WERI-Rb-1 (cell line): ENCODE measurements around the gene UBE2R2.

Experiments used
- DNase-seq: peaks from one replicate; pipeline ENCODE4 v3.0.0-alpha.2; 2020
- H3K27ac ChIP-seq: fragments of 250-450 bp; sonication (Bioruptor Pico); 2 replicates; pipeline ENCODE4 v1.5.1; 2020; ENCODE audit warnings: mild to moderate bottlenecking, moderate library complexity
- H3K27me3 ChIP-seq: fragments of 250-450 bp; sonication (Bioruptor Pico); 2 replicates; pipeline ENCODE4 v1.5.1; 2021; ENCODE audit warnings: mild to moderate bottlenecking, low read depth, moderate library complexity; ENCODE audit not compliant: insufficient read depth, severe bottlenecking
- H3K36me3 ChIP-seq: fragments of 250-450 bp; sonication (Bioruptor Pico); 2 replicates; pipeline ENCODE4 v1.5.1; 2020; ENCODE audit warnings: mild to moderate bottlenecking, moderate library complexity
- H3K4me3 ChIP-seq: 2 replicates; pipeline ENCODE4 v1.5.1; 2011; ENCODE audit warnings: low read depth, mild to moderate bottlenecking, control low read depth, low read length
- H3K9me3 ChIP-seq: fragments of 250-450 bp; sonication (Bioruptor Pico); 2 replicates; pipeline ENCODE4 v1.5.1; 2021; ENCODE audit warnings: mild to moderate bottlenecking, moderate library complexity; ENCODE audit not compliant: severe bottlenecking
- CTCF ChIP-seq: IDR thresholded peaks from 2 replicates; pipeline ENCODE4 v1.5.1; 2011; ENCODE audit warnings: low read depth, mild to moderate bottlenecking, control low read depth, inconsistent platforms, low read length

The UBE2R2 gene

GRCh38 chr9:33926746-33927485 is 110.0 kb downstream of the UBE2R2 start:
- H3K27me3 ChIP-seq = no peaks in the 10 kb centered on the region
- TF ChIP-seq CTCF = no peak
- H3K27ac ChIP-seq = no peak overlapping the region

DNA sequence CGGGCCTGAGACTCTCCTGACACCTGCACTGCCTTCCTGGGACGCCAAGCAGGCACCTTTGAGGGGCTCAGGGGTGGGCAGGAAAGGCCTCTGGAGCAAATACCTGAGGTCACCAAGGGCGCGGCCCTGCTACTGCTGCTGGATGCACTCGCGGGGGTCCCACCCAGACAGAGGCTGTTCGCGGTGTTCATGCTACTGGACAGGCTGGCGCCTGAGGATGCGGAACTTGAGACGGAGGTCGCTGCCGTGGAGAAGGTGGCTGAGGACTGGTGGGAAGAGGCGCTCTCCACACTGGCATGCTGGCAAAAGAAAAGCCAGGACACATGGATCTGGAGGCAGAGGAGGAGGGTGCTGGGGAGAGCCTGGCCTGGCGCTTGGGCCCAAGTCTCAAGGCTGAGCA is 110.7 kb downstream of the UBE2R2 start:
- no peak overlapping the region for H3K4me3 ChIP-seq
- H3K27me3 ChIP-seq = no peaks in the 10 kb centered on the region
- DNase-seq = no peak
- H3K9me3 ChIP-seq = no peaks in the 10 kb centered on the region
- no peak overlapping the region for H3K27ac ChIP-seq
- H3K36me3 ChIP-seq = peaks cover 95% of the 10 kb centered on the region
- TF ChIP-seq CTCF = no peak

More at GRCh38 chr9:33926746-33927485, 110.0 kb downstream of the UBE2R2 start:
- peaks cover 95% of the 10 kb centered on the region for H3K36me3 ChIP-seq
- no peaks in the 10 kb centered on the region for H3K9me3 ChIP-seq
- DNase-seq = no peak
- H3K4me3 ChIP-seq = no peak overlapping the region

GRCh38 chr9:33931326-33931725 is 114.4 kb downstream of the UBE2R2 start:
- H3K27me3 ChIP-seq = no peaks in the 10 kb centered on the region
- H3K4me3 ChIP-seq = no peak overlapping the region
- H3K36me3 ChIP-seq = peaks cover 93% of the 10 kb centered on the region
- no peak for DNase-seq
- TF ChIP-seq CTCF = no peak
- H3K9me3 ChIP-seq = no peaks in the 10 kb centered on the region
- no peak overlapping the region for H3K27ac ChIP-seq

DNA sequence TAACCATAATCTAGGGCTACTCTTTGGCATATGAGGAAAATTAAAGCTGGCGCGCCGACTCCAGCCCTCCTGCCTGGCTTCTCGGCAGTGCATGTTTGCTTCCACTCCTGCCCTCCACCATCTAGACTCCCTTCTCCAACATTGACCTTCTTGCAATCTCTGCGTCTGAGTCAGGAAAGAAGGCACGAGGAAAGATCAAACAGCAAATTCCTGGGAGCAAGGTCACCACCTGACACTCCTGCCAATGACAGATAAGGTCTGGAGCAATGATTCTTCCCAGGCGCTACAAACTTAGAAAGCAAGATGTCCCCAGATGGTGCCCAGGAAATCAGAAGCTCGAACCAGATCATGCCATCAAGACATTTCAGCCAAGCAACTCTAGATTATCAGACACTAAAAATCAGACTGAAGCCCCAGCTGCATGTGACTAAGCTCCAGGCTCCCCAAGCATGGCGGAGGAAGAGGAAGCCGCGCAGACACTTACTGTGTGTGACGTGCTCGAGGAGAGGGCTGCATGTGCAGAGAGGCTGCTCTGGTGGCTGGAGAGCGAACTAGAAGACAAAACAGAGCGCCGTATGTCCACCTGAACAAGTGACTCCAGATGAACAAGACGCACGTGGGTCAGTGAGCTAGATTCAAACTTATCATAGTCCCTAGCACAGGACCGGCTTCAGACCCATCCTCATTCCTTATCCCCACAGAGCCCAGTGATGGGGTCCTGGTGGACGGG is 115.3 kb downstream of the UBE2R2 start:
- TF ChIP-seq CTCF = no peak
- H3K4me3 ChIP-seq = no peak overlapping the region
- H3K36me3 ChIP-seq = peaks cover 86% of the 10 kb centered on the region
- no peaks in the 10 kb centered on the region for H3K9me3 ChIP-seq
- no peaks in the 10 kb centered on the region for H3K27me3 ChIP-seq
- no peak for DNase-seq
- H3K27ac ChIP-seq = no peak overlapping the region

GRCh38 chr9:33934188-33934878 is 117.4 kb downstream of the UBE2R2 start:
- Histone ChIP-seq H3K9me3 (no peaks in the 10 kb centered on the region), H3K36me3 (peaks cover 75% of the 10 kb centered on the region), H3K4me3 (no peak overlapping the region), H3K27me3 (no peaks in the 10 kb centered on the region), H3K27ac (no peak overlapping the region)
- DNase-seq = no peak
- no peak for TF ChIP-seq CTCF
